ENCODE measurements around the gene SH3RF3. TPM values are rescaled to one million over a fixed set of nuclear protein-coding genes. Genes with fewer than 3 reads are reported as not detected.

The SH3RF3 gene
- total RNA-seq, 1 experiment from 2014 or later = 21.7 TPM

- no peaks in the 10 kb centered on the region for H3K9me3 Mint-ChIP-seq (ENCODE audit: unreplicated experiment)
- H3K36me3 Mint-ChIP-seq (ENCODE audit: insufficient read depth, unreplicated experiment) = no peaks in the 10 kb centered on the region
- intact Hi-C loops (cut with micrococcal nuclease) = no loop called here
- no peak for DNase-seq (ENCODE audit: unreplicated experiment)
- TF ChIP-seq CTCF (IDR thresholded peaks at IDR 0.05; ENCODE audit: unreplicated experiment) = no peak
- H3K27me3 Mint-ChIP-seq (ENCODE audit: insufficient read depth, unreplicated experiment) = no peaks in the 10 kb centered on the region
- no peak overlapping the region for H3K4me3 Mint-ChIP-seq (ENCODE audit: unreplicated experiment)
- ChIA-PET POLR2A (no interaction called here), CTCF (interaction anchor here (0.7 kb wide), 1 partner anchor 244 kb away, joined by 5 read pairs; no protein-coding TSS in a partner anchor)
- H3K4me1 Mint-ChIP-seq (ENCODE audit: insufficient read depth, unreplicated experiment) = peaks cover 11% of the 10 kb centered on the region
- BruUV-seq (replicated peaks) = no TSS peak
- no peak overlapping the region for H3K27ac Mint-ChIP-seq (ENCODE audit: low read depth, unreplicated experiment)
Measured at GRCh38 chr2:109277406-109277805, 148.4 kb downstream of the SH3RF3 start.

- CTCF ChIA-PET = interaction anchor here (0.7 kb wide), 1 partner anchor 376 kb away, joined by 3 read pairs; no protein-coding TSS in a partner anchor
- POLR2A ChIA-PET = no interaction called here
- DNase-seq (ENCODE audit: unreplicated experiment) = peak; percentile 75
- no peaks in the 10 kb centered on the region for H3K36me3 Mint-ChIP-seq (ENCODE audit: insufficient read depth, unreplicated experiment)
- H3K27ac Mint-ChIP-seq (ENCODE audit: low read depth, unreplicated experiment) = no peak overlapping the region
- no peak overlapping the region for H3K4me3 Mint-ChIP-seq (ENCODE audit: unreplicated experiment)
- BruUV-seq (replicated peaks) = no TSS peak
- no peak for TF ChIP-seq CTCF (IDR thresholded peaks at IDR 0.05; ENCODE audit: unreplicated experiment)
- intact Hi-C loops (cut with micrococcal nuclease) = no loop called here
- H3K9me3 Mint-ChIP-seq (ENCODE audit: unreplicated experiment) = no peaks in the 10 kb centered on the region
- peaks cover 26% of the 10 kb centered on the region for H3K4me1 Mint-ChIP-seq (ENCODE audit: insufficient read depth, unreplicated experiment)
- H3K27me3 Mint-ChIP-seq (ENCODE audit: insufficient read depth, unreplicated experiment) = no peaks in the 10 kb centered on the region
Measured at GRCh38 chr2:109279243-109279860, 150.3 kb downstream of the SH3RF3 start.

GRCh38 chr2:109280804-109281203, 151.8 kb downstream of the SH3RF3 start:
- no peaks in the 10 kb centered on the region for H3K9me3 Mint-ChIP-seq (ENCODE audit: unreplicated experiment)
- H3K4me1 Mint-ChIP-seq (ENCODE audit: insufficient read depth, unreplicated experiment) = peaks cover 41% of the 10 kb centered on the region
- ChIA-PET POLR2A (no interaction called here), CTCF (interaction anchor here (0.6 kb wide), 1 partner anchor 419 kb away, joined by 3 read pairs; no protein-coding TSS in a partner anchor)
- H3K27ac Mint-ChIP-seq (ENCODE audit: low read depth, unreplicated experiment) = no peak overlapping the region
- BruUV-seq (replicated peaks) = no TSS peak
- no peak for DNase-seq (ENCODE audit: unreplicated experiment)
- H3K36me3 Mint-ChIP-seq (ENCODE audit: insufficient read depth, unreplicated experiment) = no peaks in the 10 kb centered on the region
- H3K4me3 Mint-ChIP-seq (ENCODE audit: unreplicated experiment) = no peak overlapping the region
- no peak for TF ChIP-seq CTCF (IDR thresholded peaks at IDR 0.05; ENCODE audit: unreplicated experiment)
- no peaks in the 10 kb centered on the region for H3K27me3 Mint-ChIP-seq (ENCODE audit: insufficient read depth, unreplicated experiment)
- intact Hi-C loops (cut with micrococcal nuclease) = no loop called here

GRCh38 chr2:109282360-109282759, 153.4 kb downstream of the SH3RF3 start:
- Mint-ChIP-seq H3K27ac (ENCODE audit: low read depth, unreplicated experiment) (no peak overlapping the region), H3K4me3 (ENCODE audit: unreplicated experiment) (no peak overlapping the region), H3K9me3 (ENCODE audit: unreplicated experiment) (no peaks in the 10 kb centered on the region), H3K27me3 (ENCODE audit: insufficient read depth, unreplicated experiment) (no peaks in the 10 kb centered on the region), H3K4me1 (ENCODE audit: insufficient read depth, unreplicated experiment) (peaks cover 43% of the 10 kb centered on the region), H3K36me3 (ENCODE audit: insufficient read depth, unreplicated experiment) (no peaks in the 10 kb centered on the region)
- intact Hi-C loops (cut with micrococcal nuclease) = no loop called here
- no peak for TF ChIP-seq CTCF (IDR thresholded peaks at IDR 0.05; ENCODE audit: unreplicated experiment)
- no TSS peak for BruUV-seq (replicated peaks)
- CTCF ChIA-PET = interaction anchor here (0.7 to 0.9 kb wide), 2 partner anchors 9 to 200 kb away, joined by 3 read pairs; no protein-coding TSS in a partner anchor
- POLR2A ChIA-PET = no interaction called here
- DNase-seq (ENCODE audit: unreplicated experiment) = no peak
